GM11168 (cell line): ENCODE results near the gene CSH1.
"Not testable (repeated sequence)": the region's sequence is repeated elsewhere in the genome, so short reads cannot be mapped to it uniquely, and the experiment has no call there.

ENCODE experiments used
- in situ Hi-C: fragments of 300-500 bp; cut with MboI; formaldehyde crosslinking; loops from one replicate; pipeline ENCODE4 v1.12.0; 2022; ENCODE audit warnings: low sequenced_read_pairs; ENCODE audit not compliant: unreplicated experiment

The CSH1 gene

DNA sequence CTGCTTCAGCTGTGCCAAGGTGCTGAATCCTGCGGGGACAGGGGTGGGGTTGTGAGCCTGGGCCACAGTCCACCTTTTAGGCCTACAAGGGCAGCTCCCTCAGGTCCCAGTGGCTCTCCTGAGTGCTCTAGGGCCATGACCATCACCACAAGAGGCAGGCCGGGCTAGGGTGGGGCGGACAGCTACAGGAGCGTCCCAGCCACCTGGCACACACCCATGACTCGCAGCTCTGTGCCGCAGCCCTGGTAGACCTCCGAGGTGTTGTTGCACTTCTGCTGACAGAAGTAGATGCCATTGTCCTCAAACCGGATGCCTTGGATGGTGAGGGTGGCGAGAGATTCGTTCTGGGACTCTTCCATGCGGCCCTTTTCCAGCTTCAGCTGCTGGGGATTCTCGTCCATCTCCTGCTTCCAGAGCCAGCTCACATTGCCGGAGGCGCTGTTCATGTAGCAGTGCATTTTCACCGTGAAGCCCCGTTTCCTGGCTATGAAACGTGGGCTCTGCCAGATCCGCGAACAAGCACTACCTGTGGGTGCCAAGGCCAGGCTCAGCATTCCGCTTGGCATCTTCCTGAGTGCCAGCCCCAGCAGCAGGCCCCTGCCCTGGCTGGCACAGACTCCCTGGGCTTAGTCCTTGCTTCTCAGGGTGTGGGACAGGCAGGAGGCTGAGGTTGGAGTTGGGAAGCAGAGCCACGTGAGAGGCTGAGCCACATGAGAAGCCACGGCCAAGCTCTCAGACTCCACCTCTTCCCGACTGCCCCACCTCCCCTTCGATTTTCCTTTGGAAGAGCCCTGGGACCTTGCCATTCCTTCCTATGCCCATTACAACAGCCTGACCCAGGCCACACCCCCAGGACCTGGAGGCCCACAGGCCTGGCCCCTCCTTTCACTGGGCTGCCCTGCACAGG lies 33.7 kb upstream of the CSH1 start:
- in situ Hi-C loops: loop anchor here (25.0 kb wide), 1 partner anchor 207 kb away; the partner anchor contains the start of gene ERN1

DNA sequence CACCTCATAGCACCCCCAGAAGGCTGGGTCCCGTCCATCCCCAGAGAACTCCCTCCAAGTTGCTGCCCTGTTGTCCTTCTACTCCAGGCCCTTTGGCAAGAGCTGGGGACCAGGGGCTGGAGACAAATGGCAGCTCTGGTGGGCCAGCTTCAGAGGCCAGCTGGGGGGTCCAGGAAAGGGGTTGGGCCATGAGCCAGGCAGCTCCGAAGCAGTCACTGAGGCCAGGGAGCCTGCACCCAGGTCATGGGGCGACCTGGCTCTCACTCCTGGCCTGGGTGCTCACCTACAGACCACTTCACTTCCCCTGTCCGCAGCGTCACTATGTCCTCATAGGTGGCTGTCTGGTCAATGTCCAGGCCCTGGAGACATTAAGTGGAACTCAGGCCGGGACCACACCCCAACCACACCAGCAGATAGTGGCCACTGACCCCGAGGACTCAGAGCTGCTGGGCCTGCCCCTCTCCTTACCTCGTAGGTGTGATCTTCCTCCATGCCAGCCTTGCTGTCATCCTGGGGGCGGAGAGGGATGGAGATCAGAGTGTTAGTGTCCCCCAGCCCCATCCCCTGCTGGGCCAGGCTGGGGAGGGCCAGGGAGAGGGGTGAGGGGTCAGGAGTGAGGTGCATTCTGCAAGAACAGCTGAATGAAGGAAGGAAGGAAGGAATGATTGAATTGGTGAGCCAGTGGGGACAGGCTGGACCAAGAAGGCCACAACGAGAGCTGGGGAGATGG lies 32.8 kb upstream of the CSH1 start:
- in situ Hi-C loops: loop anchor here (25.0 kb wide), 1 partner anchor 208 kb away; the partner anchor contains the start of gene ERN1

DNA sequence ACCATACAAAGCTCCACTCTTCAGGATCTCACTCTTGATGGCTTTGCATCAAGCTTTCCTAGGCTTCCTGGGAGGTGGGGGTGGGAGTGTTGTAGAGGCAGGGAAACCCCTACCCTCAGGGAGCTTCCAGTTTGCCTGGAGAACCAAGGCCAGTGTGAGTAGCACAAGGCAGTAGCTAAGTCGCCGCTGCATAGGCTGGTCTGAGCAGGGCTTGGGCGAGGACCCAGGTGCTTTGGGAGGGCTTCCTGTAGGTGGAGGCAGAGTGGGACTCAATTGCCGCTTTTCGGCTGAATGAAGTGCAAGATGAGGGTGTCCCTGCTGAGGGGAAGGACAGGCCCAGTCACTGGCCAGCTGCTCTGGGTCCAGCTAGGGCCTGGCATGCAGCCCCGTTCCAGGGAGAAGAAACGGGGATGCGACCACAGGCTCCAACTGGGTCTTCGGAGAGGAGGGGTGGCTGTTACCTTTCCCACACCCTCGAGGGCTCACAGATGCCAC lies 31.8 kb upstream of the CSH1 start:
- in situ Hi-C loops: loop anchor here (25.0 kb wide), 1 partner anchor 209 kb away; the partner anchor contains the start of gene ERN1

DNA sequence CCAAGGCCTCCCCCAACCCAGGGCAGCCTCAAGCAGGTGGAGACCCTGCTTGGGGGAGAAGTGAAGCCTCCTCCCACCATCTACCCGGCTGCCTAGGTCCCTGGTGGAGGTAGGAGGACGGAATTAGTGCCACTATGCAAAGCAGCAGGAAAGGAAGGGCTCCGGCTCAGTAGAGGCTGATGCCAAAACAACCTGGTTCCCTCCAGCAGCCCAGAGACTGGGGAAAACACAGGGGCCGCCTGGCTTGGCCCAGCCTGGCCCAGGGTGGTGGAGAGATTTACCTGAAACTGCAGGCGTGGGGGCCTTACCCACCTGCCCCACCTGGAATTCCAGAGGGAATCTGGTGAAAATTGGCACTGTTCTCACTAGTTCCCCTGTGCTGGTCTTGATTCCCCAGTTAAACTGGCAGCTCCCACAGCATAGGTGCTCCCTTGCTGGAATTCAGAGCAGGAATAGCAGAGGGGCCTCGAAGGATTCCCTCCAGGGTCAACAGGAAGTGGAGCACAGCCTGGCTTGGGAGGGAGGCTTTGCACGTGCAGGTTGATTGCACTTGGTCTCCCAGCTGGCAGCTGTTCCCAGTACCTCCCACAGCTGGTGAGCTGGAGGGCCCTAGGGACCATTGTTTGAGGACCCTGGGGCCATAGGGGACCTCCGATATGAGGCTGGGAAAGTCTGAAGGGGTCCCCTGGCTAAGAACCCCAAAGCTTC lies 31.2 kb upstream of the CSH1 start:
- in situ Hi-C loops: loop anchor here (25.0 kb wide), 1 partner anchor 210 kb away; the partner anchor contains the start of gene ERN1

DNA sequence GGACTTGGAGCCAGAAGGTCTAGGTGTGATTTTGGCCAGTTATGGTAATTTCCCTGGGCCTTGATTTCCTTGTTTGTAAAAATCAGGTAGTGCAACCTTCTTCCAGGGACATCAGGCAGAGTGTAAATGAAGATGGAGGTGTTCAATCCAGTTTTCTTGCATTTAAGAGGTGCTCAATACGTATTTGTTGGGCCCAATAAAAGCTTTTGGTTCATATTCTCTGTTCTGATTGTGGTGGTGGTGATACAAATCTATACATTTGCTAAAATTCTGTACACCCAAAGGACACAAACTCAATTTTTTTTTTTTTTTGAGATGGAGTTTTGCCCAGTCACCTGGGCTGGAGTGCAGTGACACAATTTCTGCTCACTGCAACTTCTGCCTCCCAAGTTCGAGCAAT lies 29.8 kb upstream of the CSH1 start:
- in situ Hi-C loops: loop anchor here (25.0 kb wide), 1 partner anchor 211 kb away; the partner anchor contains the start of gene ERN1

DNA sequence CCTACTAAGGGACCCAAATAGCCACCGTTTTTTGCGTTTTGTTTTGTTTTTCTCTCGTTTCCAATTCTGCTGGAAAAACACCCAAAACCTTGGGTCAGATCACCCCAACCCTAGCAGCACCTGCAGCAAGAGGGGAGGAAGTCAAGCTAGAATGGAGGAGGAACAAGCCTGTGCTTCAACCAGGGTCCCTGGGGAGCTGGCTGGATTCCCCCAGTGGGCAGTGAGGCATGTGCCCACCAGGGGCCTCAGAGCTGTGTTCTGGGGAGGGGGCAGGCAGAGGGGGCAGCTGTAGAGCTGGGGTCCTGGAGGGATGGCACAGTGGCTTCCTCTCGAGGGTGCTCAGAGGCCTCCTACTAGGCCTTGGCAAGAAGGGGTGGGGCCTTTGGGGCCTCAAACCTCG lies 29.2 kb upstream of the CSH1 start:
- in situ Hi-C loops: loop anchor here (25.0 kb wide), 1 partner anchor 212 kb away; the partner anchor contains the start of gene ERN1

DNA sequence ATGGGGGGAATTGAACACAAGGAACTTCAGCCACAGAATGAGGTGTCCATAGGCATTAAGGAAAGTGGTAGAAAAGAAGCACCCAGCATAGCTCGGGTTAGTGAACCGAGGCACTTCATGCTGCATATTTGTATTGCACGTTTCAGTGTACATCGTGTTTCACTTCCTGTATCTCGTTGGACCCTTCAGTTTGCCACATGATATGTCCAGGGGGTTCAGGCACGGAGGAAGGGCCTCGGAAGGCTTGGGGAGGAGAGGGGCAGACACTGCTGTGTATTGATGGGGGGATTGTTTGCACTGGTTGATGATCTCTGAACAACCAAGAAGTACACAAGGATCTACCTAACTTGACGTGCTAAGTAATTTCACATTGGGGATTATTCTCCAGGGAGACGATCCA lies 26.0 kb upstream of the CSH1 start:
- in situ Hi-C loops: not testable (repeated sequence)

DNA sequence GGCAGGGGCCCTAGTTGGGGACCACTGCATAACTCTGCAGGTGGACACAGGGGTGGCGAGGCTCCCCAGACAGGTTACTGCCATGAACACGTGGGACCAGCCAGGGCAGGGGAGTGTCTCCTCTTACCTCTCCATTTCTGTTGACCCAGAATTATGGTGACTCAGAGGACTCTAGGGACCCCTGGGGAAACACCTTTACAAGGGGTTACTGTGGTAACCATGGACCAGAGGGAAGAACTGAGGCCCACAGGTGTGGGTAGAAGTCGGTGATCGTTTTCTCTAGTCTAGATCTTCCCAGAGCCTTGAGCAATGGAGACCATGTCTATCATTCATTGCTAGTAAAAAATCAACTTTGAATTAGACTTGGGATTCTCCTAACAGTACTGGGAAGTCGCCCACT lies 24.4 kb upstream of the CSH1 start:
- in situ Hi-C loops: not testable (repeated sequence)

DNA sequence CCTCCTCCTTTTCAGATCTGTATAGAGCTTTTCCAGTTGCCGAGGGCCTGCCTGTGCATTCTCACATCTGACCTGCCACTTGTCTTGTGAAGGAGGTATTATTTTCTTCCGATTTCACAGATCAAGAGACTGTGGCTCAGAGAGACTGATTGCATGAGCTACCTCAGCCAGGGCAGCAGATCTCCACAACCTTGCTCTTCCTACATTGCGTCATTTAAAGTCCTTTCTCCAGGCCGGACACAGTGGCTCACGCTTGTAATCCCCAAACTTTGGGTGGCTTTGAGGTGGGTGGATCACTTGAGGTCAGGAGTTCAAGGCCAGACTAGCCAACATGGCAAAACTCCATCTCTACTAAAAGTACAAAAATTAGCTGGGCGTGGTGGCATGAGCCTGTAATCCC lies 23.7 kb upstream of the CSH1 start:
- in situ Hi-C loops: not testable (repeated sequence)

DNA sequence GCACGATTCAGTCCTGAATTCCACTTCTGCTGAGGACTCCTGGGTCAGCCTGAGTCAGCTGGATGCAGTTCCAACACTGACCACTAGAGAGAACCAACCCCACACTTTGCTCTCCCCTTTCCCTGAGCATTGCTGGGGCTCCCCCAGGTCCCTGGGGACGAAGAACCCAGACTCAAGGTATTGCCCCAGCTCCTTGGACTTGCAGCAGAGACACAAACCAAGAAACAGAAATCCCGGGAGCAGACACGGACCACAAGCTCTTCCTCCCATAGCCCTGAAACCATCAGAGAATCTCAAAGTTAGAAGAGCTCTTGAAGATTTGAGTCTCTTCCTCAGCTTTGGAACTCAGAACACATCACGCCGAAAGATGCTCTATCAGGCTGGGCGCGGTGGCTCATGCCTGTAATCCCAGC lies 22.9 kb upstream of the CSH1 start:
- in situ Hi-C loops: no loop called here

DNA sequence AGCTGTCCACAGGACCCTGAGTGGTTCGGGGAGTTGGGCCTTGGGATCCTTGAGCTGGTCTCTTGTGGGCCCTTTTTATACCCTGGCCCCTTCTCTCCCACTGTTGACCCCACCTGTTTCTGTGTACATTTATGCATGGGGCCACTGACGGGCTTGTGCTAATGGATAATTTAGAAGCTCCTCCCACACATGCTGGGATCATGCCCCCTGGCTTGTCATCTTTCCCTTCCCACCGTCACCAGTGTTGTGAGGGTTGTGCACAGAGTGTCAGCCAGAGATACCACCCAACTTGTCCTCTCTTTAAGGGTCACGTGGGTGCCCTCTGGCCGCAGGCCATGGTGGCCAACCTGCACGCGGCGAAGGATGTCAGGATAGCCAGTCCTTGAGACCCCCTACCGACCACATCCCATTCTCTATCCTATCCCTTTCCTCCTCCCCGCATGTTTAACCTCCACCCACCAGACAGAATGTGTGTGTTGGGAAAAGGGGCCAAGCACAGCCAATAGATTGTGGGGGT lies 22.5 kb upstream of the CSH1 start, which contains the start of gene GH1:
GH1 (minus strand) TSS at position 51 of the 517 bp plus-strand sequence. CDS start 63 bp downstream, outside the sequence.
- in situ Hi-C loops: not testable (repeated sequence)

DNA sequence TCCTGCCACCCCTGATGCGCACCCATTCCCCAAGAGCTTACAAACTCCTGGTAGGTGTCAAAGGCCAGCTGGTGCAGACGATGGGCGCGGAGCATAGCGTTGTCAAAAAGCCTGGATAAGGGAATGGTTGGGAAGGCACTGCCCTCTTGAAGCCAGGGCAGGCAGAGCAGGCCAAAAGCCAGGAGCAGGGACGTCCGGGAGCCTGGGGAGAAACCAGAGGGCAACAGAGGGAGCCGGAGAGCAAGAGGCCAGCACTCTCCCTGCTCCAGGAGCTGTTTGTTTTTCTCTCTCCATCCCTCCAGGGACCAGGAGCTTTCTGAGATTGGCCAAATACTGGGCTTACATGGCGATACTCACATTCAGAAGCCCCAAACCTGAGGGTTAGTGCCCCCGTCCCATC lies 21.9 kb upstream of the CSH1 start:
- in situ Hi-C loops: no loop called here

DNA sequence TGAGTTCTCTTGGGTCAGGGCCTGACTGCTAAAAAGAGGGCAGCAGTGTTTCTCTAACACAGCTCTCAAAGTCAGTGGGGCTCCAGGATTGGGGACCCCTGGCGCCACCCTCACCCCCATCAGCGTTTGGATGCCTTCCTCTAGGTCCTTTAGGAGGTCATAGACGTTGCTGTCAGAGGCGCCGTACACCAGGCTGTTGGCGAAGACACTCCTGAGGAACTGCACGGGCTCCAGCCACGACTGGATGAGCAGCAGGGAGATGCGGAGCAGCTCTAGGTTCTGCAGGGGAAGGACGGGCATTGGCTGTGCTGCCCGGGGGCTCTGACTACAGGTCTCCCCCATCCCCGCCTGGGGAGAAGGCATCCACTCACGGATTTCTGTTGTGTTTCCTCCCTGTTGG lies 21.3 kb upstream of the CSH1 start:
- in situ Hi-C loops: no loop called here

DNA sequence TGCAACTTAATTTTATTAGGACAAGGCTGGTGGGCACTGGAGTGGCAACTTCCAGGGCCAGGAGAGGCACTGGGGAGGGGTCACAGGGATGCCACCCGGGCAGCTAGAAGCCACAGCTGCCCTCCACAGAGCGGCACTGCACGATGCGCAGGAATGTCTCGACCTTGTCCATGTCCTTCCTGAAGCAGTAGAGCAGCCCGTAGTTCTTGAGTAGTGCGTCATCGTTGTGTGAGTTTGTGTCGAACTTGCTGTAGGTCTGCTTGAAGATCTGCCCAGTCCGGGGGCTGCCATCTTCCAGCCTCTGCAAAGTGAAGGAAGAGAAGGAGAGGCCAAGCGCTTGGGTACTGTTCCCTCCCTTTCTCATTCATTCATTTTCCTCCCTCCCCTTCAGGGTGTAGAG lies 20.8 kb upstream of the CSH1 start:
- in situ Hi-C loops: not testable (repeated sequence)

DNA sequence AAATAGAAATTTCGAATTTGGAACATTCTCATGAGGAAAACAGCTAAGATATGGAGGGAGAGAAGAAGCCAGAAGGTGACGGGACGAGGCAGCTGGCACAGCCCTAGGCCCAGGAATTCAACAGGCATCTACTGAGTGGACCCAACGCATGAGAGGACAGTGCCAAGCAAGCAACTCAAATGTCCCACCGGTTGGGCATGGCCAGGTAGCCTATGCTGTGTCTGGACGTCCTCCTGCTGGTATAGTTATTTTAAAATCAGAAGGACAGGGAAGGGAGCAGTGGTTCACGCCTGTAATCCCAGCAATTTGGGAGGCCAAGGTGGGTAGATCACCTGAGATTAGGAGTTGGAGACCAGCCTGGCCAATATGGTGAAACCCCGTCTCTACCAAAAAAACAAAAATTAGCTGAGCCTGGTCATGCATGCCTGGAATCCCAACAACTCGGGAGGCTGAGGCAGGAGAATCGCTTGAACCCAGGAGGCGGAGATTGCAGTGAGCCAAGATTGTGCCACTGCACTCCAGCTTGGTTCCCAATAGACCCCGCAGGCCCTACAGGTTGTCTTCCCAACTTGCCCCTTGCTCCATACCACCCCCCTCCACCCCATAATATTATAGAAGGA lies 20.3 kb upstream of the CSH1 start:
- in situ Hi-C loops: no loop called here

DNA sequence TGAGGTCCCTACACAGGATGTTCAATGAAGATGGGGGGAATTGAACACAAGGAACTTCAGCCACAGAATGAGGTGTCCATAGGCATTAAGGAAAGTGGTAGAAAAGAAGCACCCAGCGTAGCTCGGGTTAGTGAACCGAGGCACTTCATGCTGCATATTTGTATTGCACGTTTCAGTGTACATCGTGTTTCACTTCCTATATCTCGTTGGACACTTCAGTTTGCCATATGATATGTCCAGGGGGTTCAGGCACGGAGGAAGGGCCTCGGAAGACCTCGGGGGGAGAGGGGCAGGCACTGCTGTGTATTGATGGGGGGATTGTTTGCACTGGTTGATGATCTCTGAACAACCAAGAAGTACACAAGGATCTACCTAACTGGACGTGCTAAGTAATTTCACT lies 19.4 kb upstream of the CSH1 start:
- in situ Hi-C loops: not testable (repeated sequence)

DNA sequence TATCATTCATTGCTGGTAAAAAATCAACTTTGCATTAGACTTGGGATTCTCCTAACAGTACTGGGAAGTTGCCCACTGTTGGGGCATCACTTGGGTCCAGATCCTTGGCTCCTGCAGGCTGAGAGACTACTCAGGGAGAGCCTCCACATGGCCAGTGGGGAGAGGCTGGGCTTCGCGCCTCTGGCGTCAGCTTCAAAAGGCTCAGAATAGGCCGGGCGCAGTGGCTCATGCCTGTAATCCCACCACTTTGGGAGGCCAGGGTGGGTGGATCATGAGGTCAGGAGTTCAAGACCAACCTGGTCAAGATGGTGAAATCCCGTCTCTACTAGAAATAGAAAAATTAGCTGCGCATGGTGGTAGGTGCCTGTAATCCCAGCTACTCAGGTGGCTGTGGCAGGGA lies 18.1 kb upstream of the CSH1 start:
- in situ Hi-C loops: no loop called here

DNA sequence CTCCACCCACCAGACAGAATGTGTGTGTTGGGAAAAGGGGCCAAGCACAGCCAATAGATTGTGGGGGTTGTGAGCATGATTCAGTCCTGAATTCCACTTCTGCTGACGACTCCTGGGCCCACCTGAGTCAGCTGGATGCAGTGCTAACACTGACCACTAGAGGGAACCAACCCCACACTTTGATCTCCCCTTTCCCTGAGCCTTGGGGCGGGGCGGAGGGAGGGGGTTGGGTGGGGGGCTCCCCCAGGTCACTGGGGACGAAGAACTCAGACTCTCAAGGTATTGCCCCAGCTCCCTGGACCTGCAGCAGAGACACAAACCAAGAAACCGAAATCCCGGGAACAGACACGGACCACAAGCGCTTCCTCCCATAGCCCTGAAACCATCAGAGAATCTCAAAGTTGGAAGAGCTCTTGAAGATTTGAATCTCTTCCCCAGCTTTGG lies 15.3 kb upstream of the CSH1 start:
- in situ Hi-C loops: no loop called here

DNA sequence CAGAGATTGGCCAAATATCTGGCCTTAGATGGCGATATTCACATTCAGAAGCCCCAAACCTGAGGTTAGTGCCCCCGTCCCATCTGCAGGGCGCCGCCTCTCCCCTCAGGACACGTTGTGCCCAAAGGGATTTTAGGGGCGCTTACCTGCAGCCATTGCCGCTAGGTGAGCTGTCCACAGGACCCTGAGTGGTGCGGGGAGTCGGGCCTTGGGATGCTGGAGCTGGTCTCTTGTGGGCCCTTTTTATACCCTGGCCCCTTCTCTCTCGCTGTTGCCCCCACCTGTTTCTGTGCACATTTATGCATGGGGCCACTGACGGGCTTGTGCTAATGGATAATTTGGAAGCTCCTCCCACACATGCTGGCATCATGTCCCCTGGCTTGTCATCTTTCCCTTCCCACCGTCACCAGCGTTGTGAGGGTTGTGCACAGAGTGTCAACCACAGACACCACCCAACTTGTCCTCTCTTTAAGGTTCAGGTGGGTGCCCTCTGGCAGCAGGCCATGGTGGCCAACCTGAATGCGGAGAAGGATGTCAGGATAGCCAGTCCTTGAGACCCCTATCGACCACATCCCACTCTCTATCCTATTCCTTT lies 14.8 kb upstream of the CSH1 start, which contains the start of gene CSHL1:
CSHL1 (minus strand) TSS at position 218 of the 595 bp plus-strand sequence; CDS start at position 156, 62 bp downstream.
- in situ Hi-C loops: no loop called here
